HepG2 (cell line): ENCODE data around the gene ITPK1. TPM values are rescaled to one million over a fixed set of nuclear protein-coding genes. Genes with fewer than 3 reads are reported as not detected.

ENCODE experiments used
- ATAC-seq: fragments of 200-7000 bp; cut with Tn5 transposase; 3 replicates; pipeline ENCODE4 v1.9.1; 2020; ENCODE audit warnings: mild to moderate bottlenecking, moderate library complexity
- BruUV-seq: library from RNA; stranded (reverse); fragments of 400-500 nt; replicated peaks from 2 replicates; lab custom pipeline; 2021; lab: Mats Ljungman, UMichigan
- CTCF ChIA-PET: fragments of 300-600 bp; formaldehyde crosslinking; extraction: SDS; loops from one replicate; lab custom pipeline; 2021; ENCODE audit warnings: low total read pairs, inconsistent platforms, low intra/inter-chr PET ratio; lab: Yijun Ruan, JAX
- POLR2A ChIA-PET: fragments of 350-600 bp; sonication (Branson Sonifier 250); formaldehyde crosslinking; loops from one replicate; lab custom pipeline; 2020; ENCODE audit warnings: antibody characterized with exemption, inconsistent platforms; lab: Yijun Ruan, JAX
- DNase-seq: peaks from one replicate; pipeline ENCODE4 v3.0.0-alpha.2; 2015; ENCODE audit warnings: low spot score
- FAIRE-seq: peaks from 3 replicates; lab custom pipeline; 2011; peaks lifted over from hg19 to GRCh38; lab: Jason Lieb, UNC
- H2AFZ ChIP-seq: one replicate; pipeline ENCODE4 v1.6.1; 2011; ENCODE audit warnings: low read length, inconsistent platforms
- H3K27ac ChIP-seq: fragments of 300-600 bp; 3 replicates; pipeline ENCODE4 v1.8.0; 2011; ENCODE audit warnings: mixed run types, mild to moderate bottlenecking, mixed read lengths, low read length, inconsistent platforms; ENCODE audit not compliant: insufficient read depth; ENCODE audit errors: extremely low read length
- H3K27me3 ChIP-seq, 2 experiments: fragments of 200-600 bp in 1 of 2; 2 replicates in 1 of 2; 3 replicates in 1 of 2; pipeline versions ENCODE4 v1.6.0 to v1.8.0; 2011; ENCODE audit warnings: low read length in 2 of 2, mild to moderate bottlenecking in 2 of 2, moderate library complexity in 2 of 2, inconsistent platforms in 1 of 2; ENCODE audit not compliant: insufficient read depth in 2 of 2, control insufficient read depth in 1 of 2
- H3K36me3 ChIP-seq, 2 experiments: fragments of 200-600 bp in 1 of 2; replicated peaks in 1 of 2; 2 replicates in 1 of 2; 3 replicates in 1 of 2; pipeline versions ENCODE4 v1.5.1 to v1.8.0; 2011; ENCODE audit warnings: low read length in 2 of 2, inconsistent platforms in 1 of 2; ENCODE audit not compliant: insufficient read depth in 2 of 2, control insufficient read depth in 1 of 2
- H3K4me1 ChIP-seq: 2 replicates; pipeline ENCODE4 v1.5.1; 2012; ENCODE audit warnings: low read length, inconsistent platforms; ENCODE audit not compliant: insufficient read depth
- H3K4me2 ChIP-seq: 2 replicates; pipeline ENCODE4 v1.6.0; 2011; ENCODE audit warnings: low read depth, low read length, inconsistent platforms
- H3K4me3 ChIP-seq, 3 experiments: fragments of 200-600 bp in 1 of 3; sonication (generic), shearing (Covaris generic) in 1 of 3; replicated peaks in 1 of 3; 2 replicates each; pipeline ENCODE4 v1.5.1; 2011 to 2016; ENCODE audit warnings: low read length in 3 of 3, inconsistent platforms in 2 of 3, low read depth in 2 of 3, mild to moderate bottlenecking in 2 of 3, control low read depth in 1 of 3, mixed read lengths in 1 of 3; ENCODE audit not compliant: insufficient read depth in 1 of 3
- H3K79me2 ChIP-seq: one replicate; pipeline ENCODE4 v1.6.1; 2011; ENCODE audit warnings: low read length, inconsistent platforms; ENCODE audit not compliant: insufficient read depth
- H3K9ac ChIP-seq: 2 replicates; pipeline ENCODE4 v1.6.0; 2011; ENCODE audit warnings: mild to moderate bottlenecking, low read depth, low read length, inconsistent platforms; ENCODE audit not compliant: insufficient read depth
- H3K9me3 ChIP-seq: 2 replicates; pipeline ENCODE4 v1.5.1; 2012; ENCODE audit warnings: mild to moderate bottlenecking, low read length
- H4K20me1 ChIP-seq: 2 replicates; pipeline ENCODE4 v1.6.0; 2011; ENCODE audit warnings: inconsistent platforms, mild to moderate bottlenecking, low read length, moderate library complexity; ENCODE audit not compliant: insufficient read depth
- GTF2F1 ChIP-seq: fragments of 150-350 bp; IDR thresholded peaks from 2 replicates; pipeline ENCODE4 v1.6.1; 2014; ENCODE audit warnings: low read length
- PTBP1 ChIP-seq: fragments of 200-400 bp; formaldehyde crosslinking; IDR thresholded peaks from 2 replicates; pipeline ENCODE4 v1.6.1; 2018; ENCODE audit warnings: low read length, low read depth; ENCODE audit not compliant: poor library complexity, severe bottlenecking
- TSC22D2 ChIP-seq: sonication (generic); formaldehyde crosslinking; IDR thresholded peaks from 2 replicates; pipeline ENCODE4 v1.5.1; 2020; ENCODE audit warnings: missing genetic modification reagents, mild to moderate bottlenecking, borderline replicate concordance
- WGBS: methylation state at CpG from one replicate; pipeline ENCODE4 v1.1.6; 2017; ENCODE audit warnings: low lambda C conversion rate; 5-methylcytosine and 5-hydroxymethylcytosine counted together
- in situ Hi-C: cut with HindIII; loops from 2 replicates; pipeline ENCODE4 v1.10.0; 2017; ENCODE audit warnings: low pct_unique_long_range_greater_than_20kb; ENCODE audit not compliant: extremely low pct_ligation_motif_present
- intact Hi-C: fragments of 100-400 bp; cut with micrococcal nuclease; formaldehyde crosslinking; loops from one replicate; pipeline ENCODE4 v1.10.0; 2022; ENCODE audit not compliant: unreplicated experiment
- polyA plus RNA-seq, 8 experiments: library from polyadenylated mRNA; depleted of rRNA in 3 of 8; stranded (reverse) in 7 of 8; unstranded in 1 of 8; fragments of >200 nt; fragmentation: Illumina TruSeq in 4 of 8; extraction: Trizol in 4 of 8; gene quantifications; 2 replicates each; pipeline versions ENCODE4 v1.2.1 to v1.2.3, GENCODE V29; 2011 to 2016; ENCODE audit warnings: low read depth in 4 of 8, missing spikeins in 1 of 8, mixed read lengths in 1 of 8; ENCODE audit not compliant: insufficient read depth in 1 of 8
- total RNA-seq, 5 experiments: library from RNA; depleted of rRNA; stranded (reverse); fragments of >200 nt; fragmentation: Illumina TruSeq; extraction: Trizol; gene quantifications; 2 replicates each; pipeline ENCODE4 v1.2.3, GENCODE V29; 2016; ENCODE audit warnings: low read depth in 1 of 5
- TF ChIP-seq, protein P1 (sequence below): IDR thresholded peaks from 2 replicates; pipeline ENCODE4 v1.6.1; 2016; ENCODE audit warnings: missing compliant biosample characterization, missing genetic modification reagents, borderline replicate concordance
- TF ChIP-seq, protein P2 (sequence below): sonication (generic); formaldehyde crosslinking; IDR thresholded peaks from 2 replicates; pipeline ENCODE4 v1.8.0; 2022; ENCODE audit warnings: missing genetic modification reagents, mild to moderate bottlenecking, moderate library complexity, borderline replicate concordance

The ITPK1 gene
- total and polyA plus RNA-seq, 2 of the 13 experiments (the other 11 are each of a cell fraction or from before 2014, with no cell fraction given) = 20.5 to 47.5 TPM

DNA sequence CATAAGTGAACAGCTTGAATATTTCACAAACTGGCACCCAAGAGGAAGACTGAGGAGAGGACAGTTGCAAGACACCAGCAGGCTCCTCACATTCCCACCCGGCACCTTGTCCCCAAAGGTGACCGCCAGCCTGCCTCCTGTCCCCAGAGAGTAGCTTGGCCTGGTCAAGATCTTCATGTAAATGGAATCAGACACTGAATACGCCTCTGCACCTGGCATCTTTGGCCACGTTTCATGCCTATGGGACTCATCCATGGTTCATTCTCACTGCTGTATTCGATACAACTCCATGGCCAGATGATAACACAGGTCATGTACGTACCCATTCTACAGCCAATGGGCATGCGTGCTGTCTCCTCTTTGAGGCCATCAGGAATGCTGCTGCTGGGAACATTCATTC lies 60.8 kb downstream of the ITPK1 start:
- no TSS peak for BruUV-seq

More for the DNA sequence above, 60.8 kb downstream of the ITPK1 start:
- Histone ChIP-seq H3K4me1 (peaks cover 40% of the 10 kb centered on the region), H3K79me2 (no peaks in the 10 kb centered on the region), H3K36me3 (no peaks in the 10 kb centered on the region), H3K9ac (no peak overlapping the region), H3K9me3 (no peaks in the 10 kb centered on the region), H3K27me3 (no peaks in the 10 kb centered on the region), H3K4me2 (no peak overlapping the region), H3K27ac (no peak overlapping the region), H4K20me1 (0 out of 2 replicates have a peak, but pooled peaks cover 4% of the 10 kb centered on the region), H2AFZ (no peak overlapping the region), H3K4me3 (no peak overlapping the region)
- ATAC-seq (no peak), DNase-seq (no peak), FAIRE-seq (no peak)
- ChIA-PET CTCF (no interaction called here), POLR2A (no interaction called here)
- intact Hi-C loops (no loop called here), in situ Hi-C loops (no loop called here)
- 92% methylated on average over 6 of the region's 7 CpGs for WGBS
- TF ChIP-seq PTBP1 = no peak
- TF ChIP-seq, protein P1, sequence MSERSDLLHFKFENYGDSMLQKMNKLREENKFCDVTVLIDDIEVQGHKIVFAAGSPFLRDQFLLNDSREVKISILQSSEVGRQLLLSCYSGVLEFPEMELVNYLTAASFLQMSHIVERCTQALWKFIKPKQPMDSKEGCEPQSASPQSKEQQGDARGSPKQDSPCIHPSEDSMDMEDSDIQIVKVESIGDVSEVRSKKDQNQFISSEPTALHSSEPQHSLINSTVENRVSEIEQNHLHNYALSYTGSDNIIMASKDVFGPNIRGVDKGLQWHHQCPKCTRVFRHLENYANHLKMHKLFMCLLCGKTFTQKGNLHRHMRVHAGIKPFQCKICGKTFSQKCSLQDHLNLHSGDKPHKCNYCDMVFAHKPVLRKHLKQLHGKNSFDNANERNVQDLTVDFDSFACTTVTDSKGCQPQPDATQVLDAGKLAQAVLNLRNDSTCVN (CRISPR knock-in tag) = no peak
- TF ChIP-seq, protein P2, sequence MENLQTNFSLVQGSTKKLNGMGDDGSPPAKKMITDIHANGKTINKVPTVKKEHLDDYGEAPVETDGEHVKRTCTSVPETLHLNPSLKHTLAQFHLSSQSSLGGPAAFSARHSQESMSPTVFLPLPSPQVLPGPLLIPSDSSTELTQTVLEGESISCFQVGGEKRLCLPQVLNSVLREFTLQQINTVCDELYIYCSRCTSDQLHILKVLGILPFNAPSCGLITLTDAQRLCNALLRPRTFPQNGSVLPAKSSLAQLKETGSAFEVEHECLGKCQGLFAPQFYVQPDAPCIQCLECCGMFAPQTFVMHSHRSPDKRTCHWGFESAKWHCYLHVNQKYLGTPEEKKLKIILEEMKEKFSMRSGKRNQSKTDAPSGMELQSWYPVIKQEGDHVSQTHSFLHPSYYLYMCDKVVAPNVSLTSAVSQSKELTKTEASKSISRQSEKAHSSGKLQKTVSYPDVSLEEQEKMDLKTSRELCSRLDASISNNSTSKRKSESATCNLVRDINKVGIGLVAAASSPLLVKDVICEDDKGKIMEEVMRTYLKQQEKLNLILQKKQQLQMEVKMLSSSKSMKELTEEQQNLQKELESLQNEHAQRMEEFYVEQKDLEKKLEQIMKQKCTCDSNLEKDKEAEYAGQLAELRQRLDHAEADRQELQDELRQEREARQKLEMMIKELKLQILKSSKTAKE (CRISPR knock-in tag) = no peak
- TF ChIP-seq TSC22D2 (CRISPR knock-in tag) = no peak
- no peak for TF ChIP-seq GTF2F1
